AG04450 (cell line): ENCODE measurements around the gene DOCK8. TPM values are rescaled to one million over a fixed set of nuclear protein-coding genes. Genes with fewer than 3 reads are reported as not detected.

Experiments used
- CTCF ChIA-PET: fragments of 300-600, 350-600 bp; formaldehyde crosslinking; extraction: SDS; loops from one replicate; lab custom pipeline; 2022; ENCODE audit warnings: antibody characterized with exemption, inconsistent platforms; lab: Charles Lee
- POLR2A ChIA-PET: fragments of 350-600 bp; formaldehyde crosslinking; extraction: SDS; loops from one replicate; lab custom pipeline; 2021; ENCODE audit warnings: antibody characterized with exemption, inconsistent platforms; lab: Yijun Ruan, JAX
- DNase-seq: peaks from one replicate; pipeline ENCODE4 v3.0.0-alpha.2; 2011; ENCODE audit warnings: low read depth, low spot score
- H3K27ac ChIP-seq: one replicate; pipeline ENCODE4 v1.5.1; 2012; ENCODE audit warnings: low read depth, low read length, control low read depth
- H3K27me3 ChIP-seq: one replicate; pipeline ENCODE4 v1.6.0; 2012; ENCODE audit warnings: low read length; ENCODE audit not compliant: control insufficient read depth, insufficient read depth
- H3K4me3 ChIP-seq: 2 replicates; pipeline ENCODE4 v1.5.1; 2011; ENCODE audit warnings: mild to moderate bottlenecking, low read depth, low read length, control low read depth
- H3K9me3 ChIP-seq: 2 replicates; pipeline ENCODE4 v1.5.1; 2012; ENCODE audit warnings: low read length; ENCODE audit not compliant: control insufficient read depth, insufficient read depth
- polyA plus RNA-seq: library from polyadenylated mRNA; depleted of rRNA; stranded (reverse); fragments of >200 nt; gene quantifications from 2 replicates; pipeline ENCODE4 v1.2.3, GENCODE V29; 2011
- TF ChIP-seq, protein P1 (sequence below): IDR thresholded peaks from 2 replicates; pipeline ENCODE4 v1.5.1; 2011; ENCODE audit warnings: low read depth, low read length, control low read depth, inconsistent platforms

Gene DOCK8
- polyA plus RNA-seq, 1 experiment: not detected

DNA sequence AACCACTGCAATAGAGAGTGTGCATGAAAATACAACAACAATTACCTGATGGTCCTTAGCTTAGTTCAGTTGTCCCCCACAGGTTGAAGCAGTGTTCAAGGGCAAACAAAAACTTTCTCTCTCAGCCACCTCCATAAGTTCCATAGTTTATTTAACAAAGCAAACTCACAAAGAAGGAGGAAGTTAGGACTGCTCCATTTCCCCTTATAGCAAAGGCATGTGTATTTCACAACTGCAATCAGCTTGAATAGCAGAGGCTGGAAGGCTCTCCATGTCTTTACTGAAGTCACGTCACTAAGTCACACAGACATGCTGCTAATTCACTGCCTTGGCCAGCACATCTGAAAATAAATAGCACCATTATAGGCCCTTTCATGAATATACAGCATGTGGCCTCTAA is 43.3 kb downstream of the DOCK8 start:
- ChIA-PET CTCF (no interaction called here), POLR2A (no interaction called here)
- TF ChIP-seq, protein P1, sequence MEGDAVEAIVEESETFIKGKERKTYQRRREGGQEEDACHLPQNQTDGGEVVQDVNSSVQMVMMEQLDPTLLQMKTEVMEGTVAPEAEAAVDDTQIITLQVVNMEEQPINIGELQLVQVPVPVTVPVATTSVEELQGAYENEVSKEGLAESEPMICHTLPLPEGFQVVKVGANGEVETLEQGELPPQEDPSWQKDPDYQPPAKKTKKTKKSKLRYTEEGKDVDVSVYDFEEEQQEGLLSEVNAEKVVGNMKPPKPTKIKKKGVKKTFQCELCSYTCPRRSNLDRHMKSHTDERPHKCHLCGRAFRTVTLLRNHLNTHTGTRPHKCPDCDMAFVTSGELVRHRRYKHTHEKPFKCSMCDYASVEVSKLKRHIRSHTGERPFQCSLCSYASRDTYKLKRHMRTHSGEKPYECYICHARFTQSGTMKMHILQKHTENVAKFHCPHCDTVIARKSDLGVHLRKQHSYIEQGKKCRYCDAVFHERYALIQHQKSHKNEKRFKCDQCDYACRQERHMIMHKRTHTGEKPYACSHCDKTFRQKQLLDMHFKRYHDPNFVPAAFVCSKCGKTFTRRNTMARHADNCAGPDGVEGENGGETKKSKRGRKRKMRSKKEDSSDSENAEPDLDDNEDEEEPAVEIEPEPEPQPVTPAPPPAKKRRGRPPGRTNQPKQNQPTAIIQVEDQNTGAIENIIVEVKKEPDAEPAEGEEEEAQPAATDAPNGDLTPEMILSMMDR: no peak
- H3K9me3 ChIP-seq: no peaks in the 10 kb centered on the region
- no peaks in the 10 kb centered on the region for H3K27me3 ChIP-seq
- H3K4me3 ChIP-seq: no peak overlapping the region
- no peak for DNase-seq
- no peak overlapping the region for H3K27ac ChIP-seq

DNA sequence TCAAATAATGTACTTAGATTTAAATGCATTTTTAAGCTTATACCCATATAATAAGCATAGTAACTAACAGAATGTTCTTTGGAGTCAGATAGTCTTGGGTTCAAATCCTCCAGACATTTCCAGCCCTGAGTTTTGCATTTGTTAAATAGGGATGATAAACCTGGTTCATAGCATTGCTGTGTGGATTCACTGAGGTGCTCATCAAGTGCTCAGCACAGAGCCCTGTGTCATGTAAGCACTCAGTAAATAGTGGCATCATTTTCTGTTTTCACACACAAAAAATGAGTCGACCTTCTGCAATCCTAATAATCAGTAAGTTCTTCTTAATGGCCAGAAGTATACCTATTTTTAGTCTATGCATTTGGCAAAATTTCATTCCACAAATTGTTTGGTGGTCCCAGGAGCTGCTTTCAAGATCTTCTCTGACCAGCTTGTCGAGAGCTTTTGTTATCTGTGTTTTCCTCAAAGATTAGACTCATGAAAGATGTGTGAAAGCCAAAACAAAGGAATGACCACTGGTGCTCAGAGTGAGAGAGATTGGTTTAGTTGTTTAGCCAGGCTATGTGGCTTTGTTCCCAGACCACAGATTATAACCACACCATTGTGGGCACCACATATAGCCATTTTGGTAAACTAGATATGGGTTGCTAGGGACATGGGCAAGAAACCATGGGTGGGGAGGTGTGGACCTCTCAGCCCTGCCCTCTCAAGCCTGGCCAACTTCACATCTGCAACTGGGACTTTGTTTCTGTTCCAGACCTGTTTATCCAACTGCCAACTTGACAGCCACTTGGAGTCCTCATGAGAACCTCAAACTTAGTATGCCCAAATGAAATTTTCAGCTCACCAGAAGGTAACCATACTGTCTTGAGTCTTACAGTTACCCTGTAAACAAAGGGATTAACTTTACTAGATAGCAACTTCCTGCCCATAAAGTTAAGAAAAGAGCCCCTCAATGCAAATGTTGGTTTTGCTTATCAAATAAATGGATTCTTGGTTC is 45.0 kb downstream of the DOCK8 start:
- Histone ChIP-seq H3K4me3 (no peak overlapping the region), H3K9me3 (no peaks in the 10 kb centered on the region), H3K27ac (no peak overlapping the region), H3K27me3 (no peaks in the 10 kb centered on the region)
- POLR2A ChIA-PET: no interaction called here
- CTCF ChIA-PET: no interaction called here
- TF ChIP-seq, protein P1: no peak
- DNase-seq: no peak

DNA sequence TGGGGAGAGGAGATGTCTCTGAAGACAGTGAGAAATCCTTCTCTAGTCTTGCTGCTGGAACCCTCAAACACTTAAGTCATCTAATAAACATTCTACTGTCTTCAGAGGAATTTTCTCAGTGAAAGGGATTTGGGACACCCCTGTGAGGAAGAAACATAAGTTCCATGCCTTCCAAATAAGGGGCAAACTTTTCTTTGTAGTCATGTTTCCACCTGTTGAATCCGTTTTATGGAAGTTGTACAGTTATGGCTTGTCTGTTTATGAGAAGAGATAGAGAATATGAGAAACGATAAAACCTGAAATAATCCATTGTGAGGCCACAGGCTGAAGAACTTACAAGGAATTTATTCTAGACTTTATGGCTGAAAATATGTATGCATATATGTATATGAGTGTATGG is 49.6 kb downstream of the DOCK8 start:
- no peaks in the 10 kb centered on the region for H3K27me3 ChIP-seq
- H3K27ac ChIP-seq: no peak overlapping the region
- TF ChIP-seq, protein P1: no peak
- no peak overlapping the region for H3K4me3 ChIP-seq
- CTCF ChIA-PET: no interaction called here
- POLR2A ChIA-PET: no interaction called here
- no peak for DNase-seq
- H3K9me3 ChIP-seq: no peaks in the 10 kb centered on the region

DNA sequence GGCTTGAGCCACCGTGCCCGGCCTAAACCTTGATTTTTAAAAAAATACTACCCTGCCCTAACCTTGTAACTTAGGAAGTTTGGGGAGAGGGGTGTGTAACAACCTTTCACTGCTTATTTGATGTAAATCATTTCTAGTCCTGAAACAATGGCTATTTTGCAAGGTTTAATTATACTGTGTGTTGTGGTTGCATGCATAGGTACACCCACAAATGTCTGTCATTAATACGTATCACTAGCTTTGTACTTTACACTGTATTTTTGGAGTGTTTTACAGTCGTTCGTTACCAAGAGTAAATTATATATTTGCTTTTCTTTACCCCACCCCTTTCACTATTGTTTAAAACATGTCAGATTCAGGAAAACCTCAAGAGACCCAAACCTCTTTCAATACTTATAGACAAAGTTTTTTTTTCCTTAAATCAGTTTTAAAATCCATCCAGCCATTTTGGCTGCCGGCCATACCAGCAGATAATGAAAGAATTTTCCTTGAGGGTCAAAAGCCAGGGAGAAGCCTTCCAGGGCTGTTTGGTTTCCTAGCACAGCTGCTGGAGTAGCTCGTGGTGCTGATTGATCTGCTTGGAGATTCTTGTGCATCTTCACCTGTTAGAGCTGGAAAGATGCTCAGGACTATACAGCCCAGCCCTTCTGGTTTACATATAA is 50.7 kb downstream of the DOCK8 start:
- no peak for DNase-seq
- no peak overlapping the region for H3K27ac ChIP-seq
- no peak overlapping the region for H3K4me3 ChIP-seq
- TF ChIP-seq, protein P1: no peak
- CTCF ChIA-PET: no interaction called here
- H3K9me3 ChIP-seq: no peaks in the 10 kb centered on the region
- POLR2A ChIA-PET: no interaction called here
- H3K27me3 ChIP-seq: no peaks in the 10 kb centered on the region

DNA sequence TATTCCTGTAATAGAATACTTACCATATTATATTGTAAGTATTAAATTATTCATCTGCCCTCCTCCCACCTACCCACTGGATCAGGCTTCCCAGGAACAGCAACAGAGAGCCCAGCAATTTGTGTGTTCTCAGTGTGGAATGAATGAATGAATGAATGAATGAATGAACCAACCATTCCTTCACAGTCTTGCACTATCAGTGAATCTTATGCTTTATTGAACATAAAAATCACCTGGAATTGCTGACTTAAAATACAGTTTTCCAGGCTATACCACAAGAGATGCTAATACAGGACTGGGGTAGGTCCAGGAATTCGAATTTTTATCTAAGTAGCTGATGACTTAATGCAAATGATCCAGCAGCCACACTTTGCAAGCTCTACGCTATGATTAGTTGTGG is 51.6 kb downstream of the DOCK8 start:
- Histone ChIP-seq H3K27ac (no peak overlapping the region), H3K9me3 (no peaks in the 10 kb centered on the region), H3K4me3 (no peak overlapping the region), H3K27me3 (no peaks in the 10 kb centered on the region)
- TF ChIP-seq, protein P1: no peak
- POLR2A ChIA-PET: no interaction called here
- CTCF ChIA-PET: no interaction called here
- DNase-seq: no peak
